CD4-positive, alpha-beta T cell treated with Interleukin-2 at 100 ng/mL for 4 hours (primary cell): ENCODE measurements around the gene CEP83.
"Not testable (repeated sequence)": the region's sequence is repeated elsewhere in the genome, so short reads cannot be mapped to it uniquely, and the experiment has no call there.

ENCODE experiments used
- DNase-seq: peaks from one replicate; pipeline ENCODE4 v3.0.0-alpha.2; 2020; ENCODE audit warnings: low spot score

The CEP83 gene, protein sequence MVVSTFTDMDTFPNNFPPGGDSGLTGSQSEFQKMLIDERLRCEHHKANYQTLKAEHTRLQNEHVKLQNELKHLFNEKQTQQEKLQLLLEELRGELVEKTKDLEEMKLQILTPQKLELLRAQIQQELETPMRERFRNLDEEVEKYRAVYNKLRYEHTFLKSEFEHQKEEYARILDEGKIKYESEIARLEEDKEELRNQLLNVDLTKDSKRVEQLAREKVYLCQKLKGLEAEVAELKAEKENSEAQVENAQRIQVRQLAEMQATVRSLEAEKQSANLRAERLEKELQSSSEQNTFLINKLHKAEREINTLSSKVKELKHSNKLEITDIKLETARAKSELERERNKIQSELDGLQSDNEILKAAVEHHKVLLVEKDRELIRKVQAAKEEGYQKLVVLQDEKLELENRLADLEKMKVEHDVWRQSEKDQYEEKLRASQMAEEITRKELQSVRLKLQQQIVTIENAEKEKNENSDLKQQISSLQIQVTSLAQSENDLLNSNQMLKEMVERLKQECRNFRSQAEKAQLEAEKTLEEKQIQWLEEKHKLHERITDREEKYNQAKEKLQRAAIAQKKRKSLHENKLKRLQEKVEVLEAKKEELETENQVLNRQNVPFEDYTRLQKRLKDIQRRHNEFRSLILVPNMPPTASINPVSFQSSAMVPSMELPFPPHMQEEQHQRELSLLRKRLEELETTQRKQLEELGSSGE

GRCh38 chr12:94459728-94460615 lies at the start of gene CEP83:
CEP83 (minus strand) TSS chr12:94459867; CDS start chr12:94412490, 47,377 bp downstream.
- peak; percentile 94 for DNase-seq

- DNase-seq = no peak
Observed at GRCh38 chr12:94509317-94509716, 49.6 kb upstream of the CEP83 start.

GRCh38 chr12:94507455-94507854 lies 47.8 kb upstream of the CEP83 start:
- no peak for DNase-seq

GRCh38 chr12:94504386-94504785 lies 44.7 kb upstream of the CEP83 start:
- DNase-seq = no peak

- DNase-seq = no peak
Observed at GRCh38 chr12:94503619-94504018, 44.0 kb upstream of the CEP83 start.

DNA sequence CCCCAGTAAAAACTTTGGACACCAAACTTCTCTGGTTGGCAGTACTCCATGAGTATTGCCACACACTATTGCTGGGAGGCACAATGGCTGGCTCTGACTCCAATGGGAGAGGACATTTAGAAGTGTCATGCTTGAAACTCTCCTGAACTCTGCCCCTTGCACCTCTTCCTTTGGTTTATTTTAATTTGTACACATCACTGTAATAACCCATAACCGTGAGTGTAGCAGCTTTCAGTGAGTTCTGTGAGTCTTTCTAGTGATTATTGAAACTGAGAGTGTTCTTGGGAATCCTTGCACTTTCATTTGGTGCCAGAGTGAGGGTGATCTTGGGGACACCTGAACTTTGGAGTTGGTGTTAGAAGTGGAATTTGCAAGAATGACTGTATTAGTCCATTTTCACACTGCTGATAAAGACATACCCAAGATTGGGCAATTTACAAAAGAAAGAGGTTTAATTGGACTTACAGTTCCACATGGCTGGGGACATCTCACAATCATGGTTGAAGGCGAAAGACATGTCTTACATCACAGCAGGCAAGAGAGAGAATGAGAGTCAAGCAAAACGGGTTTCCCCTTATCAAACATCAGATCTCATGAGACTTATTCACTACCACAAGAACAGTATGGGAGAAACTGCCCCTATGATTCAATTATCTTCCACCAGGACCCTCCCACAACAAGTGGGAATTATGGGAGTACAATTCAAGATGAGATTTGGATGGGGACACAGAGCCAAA lies 41.3 kb upstream of the CEP83 start:
- no peak for DNase-seq

GRCh38 chr12:94498698-94499097 lies 39.0 kb upstream of the CEP83 start:
- no peak for DNase-seq

DNA sequence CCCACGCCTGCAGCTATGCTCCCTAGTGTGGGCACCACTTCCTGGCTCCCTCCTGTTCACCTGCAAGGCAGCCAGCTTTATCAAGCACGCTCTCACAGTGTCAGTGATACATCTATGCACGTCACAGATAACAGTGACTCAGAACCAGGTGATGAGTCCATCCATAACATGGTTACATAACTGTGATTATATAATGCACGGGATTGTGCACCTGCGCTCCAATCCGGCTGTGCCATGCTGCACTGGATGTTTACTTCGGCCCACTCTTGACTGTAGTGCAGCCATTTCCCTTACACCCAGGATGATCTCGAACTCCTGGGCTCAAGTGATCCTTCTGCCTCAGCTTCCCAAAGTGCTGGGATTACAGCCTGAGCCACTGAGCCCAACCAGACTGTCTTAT lies 38.4 kb upstream of the CEP83 start:
- DNase-seq = no peak

DNA sequence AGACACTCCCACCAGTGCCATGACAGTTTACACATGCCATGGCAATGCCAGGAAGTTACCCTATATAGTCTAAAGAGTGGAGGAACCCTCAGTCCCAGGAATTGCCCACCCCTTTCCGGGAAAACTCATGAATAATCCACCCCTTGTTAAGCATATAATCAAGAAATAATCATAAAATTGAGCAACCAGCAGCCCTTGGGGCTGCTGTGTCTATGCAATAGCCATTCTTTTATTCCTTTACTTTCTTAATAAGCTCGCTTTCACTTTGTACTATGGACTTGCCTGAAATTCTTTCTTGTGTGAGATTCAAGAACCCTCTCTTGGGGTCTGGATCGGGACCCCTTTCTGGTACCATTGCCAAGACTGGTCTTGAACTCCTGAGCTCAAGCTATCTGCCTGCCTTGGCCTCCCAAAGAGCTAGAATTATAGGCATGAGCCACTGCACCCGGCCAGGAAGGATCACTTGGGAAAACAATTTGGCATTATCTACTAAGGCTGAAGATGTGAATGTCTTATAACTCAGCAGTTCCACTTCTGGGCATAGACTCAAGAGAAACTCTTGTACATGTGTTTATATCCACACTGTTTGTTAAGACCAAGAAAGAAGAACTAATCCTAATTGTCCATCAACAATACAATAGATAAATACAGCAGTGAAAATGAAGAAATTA lies 35.9 kb upstream of the CEP83 start:
- DNase-seq = no peak

DNA sequence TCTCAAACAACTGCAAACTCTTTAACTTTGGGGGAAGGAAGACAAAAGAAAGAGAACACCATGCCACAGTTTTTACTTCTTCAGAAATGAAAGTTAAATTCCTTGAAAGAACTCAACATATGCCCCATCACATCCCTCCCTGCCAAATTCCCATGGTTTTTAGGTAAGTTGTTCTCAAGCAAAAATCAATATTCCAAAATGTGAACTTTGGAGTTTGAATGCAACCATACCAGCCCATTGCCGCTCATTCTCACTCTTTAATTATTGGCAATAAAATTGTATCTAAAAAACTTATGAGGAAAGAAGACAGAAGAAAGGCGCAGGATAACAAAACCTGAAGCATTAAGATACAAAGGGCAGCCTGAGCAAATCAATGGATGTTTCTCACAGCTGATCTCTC lies 31.8 kb upstream of the CEP83 start:
- DNase-seq = no peak

- DNase-seq = no peak
Observed at GRCh38 chr12:94488463-94488862, 28.8 kb upstream of the CEP83 start.

- no peak for DNase-seq
Observed at GRCh38 chr12:94481734-94482133, 22.1 kb upstream of the CEP83 start.

DNA sequence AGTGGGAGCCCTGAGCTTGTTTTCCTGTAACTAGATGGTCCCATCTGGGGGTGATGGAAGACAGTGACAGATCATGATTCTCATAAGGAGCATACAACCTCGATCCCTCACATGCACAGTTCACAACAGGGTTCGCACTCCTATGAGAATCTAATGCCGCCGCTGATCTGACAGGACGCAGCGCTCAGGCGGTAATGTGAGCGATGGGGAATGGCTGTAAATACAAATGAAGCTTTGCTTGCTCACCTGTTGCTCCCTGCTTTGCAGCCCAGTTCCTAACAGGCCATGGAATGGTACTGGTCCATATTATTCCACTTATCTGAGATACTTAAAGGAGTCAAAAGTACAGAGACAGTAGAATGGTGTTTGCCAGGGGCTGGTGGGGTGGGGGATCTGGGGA lies 9.9 kb upstream of the CEP83 start:
- no peak for DNase-seq

DNA sequence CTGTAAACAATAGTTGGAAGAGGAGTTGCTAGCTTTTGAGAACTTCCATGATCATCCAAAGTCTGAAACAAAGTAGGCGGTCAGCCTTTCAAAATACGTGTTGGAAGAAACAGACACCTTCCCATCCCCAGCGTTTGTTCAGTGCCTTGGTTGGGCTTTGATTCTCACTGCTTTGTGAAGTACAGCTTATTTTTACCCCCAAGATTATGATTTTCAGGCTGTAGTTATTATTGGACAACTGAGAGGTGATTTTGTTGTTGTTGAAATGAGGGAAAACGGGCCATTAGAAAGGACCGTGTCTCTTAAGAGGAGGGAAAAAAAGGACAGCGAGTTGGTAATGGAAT lies 921 bp upstream of the CEP83 start:
- DNase-seq = no peak

GRCh38 chr12:94458877-94459727 lies 565 bp downstream of the CEP83 start:
- peak; percentile 17 for DNase-seq

DNA sequence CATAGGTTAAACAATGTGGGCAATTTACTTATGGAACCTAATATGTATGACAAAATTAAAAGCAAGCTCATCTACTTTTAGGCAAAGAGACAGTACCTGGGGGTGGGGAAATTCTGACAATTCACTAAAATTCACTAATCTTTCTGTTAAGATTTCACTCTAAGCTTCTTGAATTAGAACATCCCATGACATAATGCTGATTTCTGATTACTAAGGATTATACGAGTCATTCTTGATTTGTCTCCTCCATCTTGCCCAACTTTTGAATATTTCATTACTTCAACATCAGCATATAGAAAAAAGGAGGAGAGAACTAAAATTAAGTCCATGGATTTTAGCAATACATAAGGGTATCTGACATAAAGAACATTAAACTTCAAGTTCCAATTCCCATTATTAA lies 2.4 kb downstream of the CEP83 start:
- no peak for DNase-seq

- DNase-seq = not testable (repeated sequence)
Observed at GRCh38 chr12:94454318-94454717, 5.3 kb downstream of the CEP83 start.

DNA sequence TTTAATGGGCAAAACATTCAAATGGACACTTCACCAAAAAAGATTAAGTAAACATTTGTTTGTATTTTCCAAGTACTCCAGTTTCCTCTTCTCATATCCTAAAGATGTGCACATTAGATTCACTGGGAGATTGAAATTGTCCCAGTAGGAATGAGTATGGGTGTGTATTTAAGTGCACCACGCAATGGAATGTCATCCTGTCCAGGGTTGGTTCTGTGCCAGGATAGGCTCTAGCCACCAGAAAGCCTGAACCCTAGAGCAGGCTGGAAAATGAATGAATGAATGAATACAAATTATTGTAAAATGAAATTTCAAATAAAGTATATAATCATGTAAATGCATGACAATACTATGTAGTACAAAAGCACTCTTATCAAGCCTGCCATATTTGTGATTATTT lies 14.0 kb downstream of the CEP83 start:
- no peak for DNase-seq

DNA sequence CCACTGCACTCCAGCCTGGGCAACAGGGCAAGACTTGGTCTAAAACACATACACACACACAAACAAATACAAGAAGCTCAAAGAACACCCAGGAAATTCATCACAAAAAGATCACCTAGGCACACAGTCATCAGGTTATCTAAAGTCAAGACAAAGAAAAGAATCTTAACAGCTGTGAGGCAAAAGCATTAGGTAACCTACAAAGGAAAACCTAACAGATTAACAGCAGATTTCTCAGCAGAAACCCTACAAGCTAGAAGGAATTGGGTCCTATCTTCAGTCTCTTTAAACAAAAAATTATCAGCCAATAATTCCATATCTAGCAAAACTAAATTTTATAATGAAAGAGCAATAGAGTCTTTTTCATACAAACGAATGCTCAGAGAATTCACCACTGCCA lies 22.4 kb downstream of the CEP83 start:
- no peak for DNase-seq

- DNase-seq = no peak
Observed at GRCh38 chr12:94435511-94435927, 24.1 kb downstream of the CEP83 start.
